Sigmoid colon (tissue), 7 donors: ENCODE data around the gene TRAF3. TPM values are rescaled to one million over a fixed set of nuclear protein-coding genes. Genes with fewer than 3 reads are reported as not detected.

Experiments used
- DNase-seq: peaks from one replicate; pipeline ENCODE4 v3.0.0-alpha.2; 2019
- H3K27ac ChIP-seq, 4 donors: fragments of 200-600 bp; sonication (generic); one replicate each; pipeline ENCODE4 v1.5.1; 2016 to 2019; ENCODE audit warnings: mild to moderate bottlenecking in 1 of 4
- H3K27me3 ChIP-seq, 3 donors: fragments of 200-600 bp; sonication (generic); one replicate each; pipeline ENCODE4 v1.5.1; 2019; ENCODE audit warnings: mild to moderate bottlenecking in 1 of 3
- H3K36me3 ChIP-seq, 4 donors: fragments of 200-600 bp; sonication (generic); one replicate each; pipeline ENCODE4 v1.5.1; 2016 to 2019
- H3K4me1 ChIP-seq, 4 donors: fragments of 200-600 bp; sonication (generic); one replicate each; pipeline ENCODE4 v1.5.1; 2017 to 2019
- H3K4me3 ChIP-seq, 4 donors: fragments of 200-600 bp; sonication (generic); one replicate each; pipeline ENCODE4 v1.5.1; 2017 to 2019; ENCODE audit warnings: mild to moderate bottlenecking in 2 of 4, moderate library complexity in 1 of 4
- H3K9me3 ChIP-seq, 4 donors: fragments of 200-600 bp in 3 of 4; sonication (generic) in 3 of 4; one replicate each; pipeline versions ENCODE4 v1.5.1 to v1.6.1; 2013 to 2019
- CTCF ChIP-seq, 4 experiments: fragments of 450-650 bp in 3 of 4; fragments of 200-600 bp in 1 of 4; IDR thresholded peaks; one replicate each; pipeline ENCODE4 v1.5.1; 2016 to 2019; ENCODE audit warnings: antibody characterized with exemption in 4 of 4, mild to moderate bottlenecking in 3 of 4, moderate library complexity in 2 of 4
- EP300 ChIP-seq, 4 donors: sonication (generic); formaldehyde crosslinking; IDR thresholded peaks; one replicate each; pipeline ENCODE4 v1.6.1; 2017; ENCODE audit warnings: antibody characterized with exemption in 4 of 4
- POLR2A ChIP-seq, 2 donors: fragments of 450-650 bp; IDR thresholded peaks; one replicate each; pipeline ENCODE4 v1.6.1; 2016; ENCODE audit warnings: antibody characterized with exemption in 2 of 2, mild to moderate bottlenecking in 2 of 2, moderate library complexity in 2 of 2
- POLR2AphosphoS5 ChIP-seq, 4 donors: sonication (generic); formaldehyde crosslinking; IDR thresholded peaks; one replicate each; pipeline ENCODE4 v1.6.1; 2017; ENCODE audit warnings: antibody characterized with exemption in 4 of 4
- WGBS, 2 donors: extraction: QIAGEN DNeasy Blood & Tissue Kit; methylation state at CpG; one replicate each; pipeline ENCODE4 v1.1.7; 2013; 5-methylcytosine and 5-hydroxymethylcytosine counted together
- intact Hi-C: fragments of 100-400 bp; cut with DNase I; formaldehyde crosslinking; loops from one replicate; pipeline ENCODE4 v1.15.1; 2023
- polyA plus RNA-seq, 3 donors: library from polyadenylated mRNA; stranded (reverse); fragments of 200-250 nt; gene quantifications; one replicate each; pipeline ENCODE4 v1.2.3, GENCODE V29; 2013
- total RNA-seq, 4 donors: library from RNA; depleted of rRNA; stranded (reverse); fragments of >200 nt; gene quantifications; one replicate each; pipeline ENCODE4 v1.1.0, GENCODE V29; 2016
- donor health status: healthy with polysubstance abuse.
- donor health status: Bipolar disorder and iron deficiency.
- donor health status: healthy.

The TRAF3 gene
- total and polyA plus RNA-seq, 7 donors = 9.5 to 18.6 (median 12.3) TPM

- 3 to 9% methylated on average over 56 of the region's 56 CpGs for whole genome bisulfite sequencing, 2 donors
- H3K4me1 ChIP-seq = peaks cover 0 to 13% (median 10%) of the 10 kb centered on the region in 4 donors
- TF ChIP-seq CTCF (IDR thresholded peaks at IDR 0.05) (no peak), POLR2A (IDR thresholded peaks at IDR 0.05) (peak in 1 of 2 donors; percentile 14)
- intact Hi-C loops = no loop called here
- no peak within 1 kb of the TSS for H3K27ac ChIP-seq
- no peaks in the 10 kb centered on the region for H3K36me3 ChIP-seq
- DNase-seq = no peak
- peak within 1 kb of the TSS in 3 of 4 donors; percentile 14 to 29 (median 23) for H3K4me3 ChIP-seq
- H3K9me3 ChIP-seq = no peaks in the 10 kb centered on the region
- H3K27me3 ChIP-seq = peaks cover 21 to 51% (median 38%) of the 10 kb centered on the region in 3 donors
These were observed 145.4 kb downstream of the TRAF3 start, which contains the start of gene AMN for GRCh38 chr14:102922490-102923200. TSS of gene AMN (plus strand) at chr14:102922663. CDS start at chr14:102922689, 26 bp downstream.

- intact Hi-C loops = no loop called here
- Histone ChIP-seq H3K4me1 (peaks cover 0 to 18% (median 15%) of the 10 kb centered on the region in 4 donors), H3K27me3 (peaks cover 26 to 58% (median 43%) of the 10 kb centered on the region in 3 donors), H3K4me3 (peak overlapping the region in 3 of 4 donors; percentile 14 to 29 (median 23)), H3K27ac (no peak overlapping the region), H3K36me3 (no peaks in the 10 kb centered on the region), H3K9me3 (no peaks in the 10 kb centered on the region)
- no peak for DNase-seq
- TF ChIP-seq POLR2A (IDR thresholded peaks at IDR 0.05) (no peak), EP300 (IDR thresholded peaks at IDR 0.05) (no peak), POLR2AphosphoS5 (IDR thresholded peaks at IDR 0.05) (no peak), CTCF (IDR thresholded peaks at IDR 0.05) (no peak)
- WGBS, 2 donors = 7 to 10% methylated on average over 53 of the region's 53 CpGs
These were observed 146.1 kb downstream of the TRAF3 start for GRCh38 chr14:102923201-102923924.

- WGBS, 2 donors = 46 to 53% methylated on average over 11 of the region's 11 CpGs
- intact Hi-C loops = no loop called here
These were observed 146.8 kb downstream of the TRAF3 start for GRCh38 chr14:102923925-102924486.

More at GRCh38 chr14:102923925-102924486, 146.8 kb downstream of the TRAF3 start:
- H3K4me3 ChIP-seq = no peak overlapping the region
- peaks cover 33 to 64% (median 49%) of the 10 kb centered on the region in 3 donors for H3K27me3 ChIP-seq
- H3K36me3 ChIP-seq = no peaks in the 10 kb centered on the region
- no peak for TF ChIP-seq POLR2A (IDR thresholded peaks at IDR 0.05)
- TF ChIP-seq EP300 (IDR thresholded peaks at IDR 0.05) = no peak
- TF ChIP-seq CTCF (IDR thresholded peaks at IDR 0.05) = no peak
- peaks cover 0 to 24% (median 21%) of the 10 kb centered on the region in 4 donors for H3K4me1 ChIP-seq
- no peaks in the 10 kb centered on the region for H3K9me3 ChIP-seq
- no peak for DNase-seq
- H3K27ac ChIP-seq = no peak overlapping the region
